Cardiac fibroblast (primary cell): ENCODE results near the gene SMYD3.

Experiments used
- DNase-seq, 2 donors: peaks; one replicate each; pipeline versions ENCODE4 v3.0.0 to v3.0.0-alpha.2; 2010; ENCODE audit warnings: low read depth in 2 of 2
- H3K4me3 ChIP-seq, 2 donors: replicated peaks in 1 of 2; 1 replicate in 1 of 2; 2 replicates in 1 of 2; pipeline ENCODE4 v1.5.1; 2011; ENCODE audit warnings: low read depth in 2 of 2, low read length in 2 of 2, mild to moderate bottlenecking in 2 of 2, moderate library complexity in 1 of 2
- CTCF ChIP-seq: IDR thresholded peaks from one replicate; pipeline ENCODE4 v1.5.1; 2011; ENCODE audit warnings: low read depth, mild to moderate bottlenecking, low read length, inconsistent platforms

SMYD3 gene

GRCh38 chr1:246108278-246108925 is 398.7 kb downstream of the SMYD3 start:
- no peak overlapping the region for H3K4me3 ChIP-seq
- no peak for TF ChIP-seq CTCF
- DNase-seq, result no peak

GRCh38 chr1:246107516-246108277 is 399.4 kb downstream of the SMYD3 start:
- no peak for TF ChIP-seq CTCF
- peak; percentile 16 to 42 for DNase-seq
- no peak overlapping the region for H3K4me3 ChIP-seq

GRCh38 chr1:246106342-246106763 is 400.7 kb downstream of the SMYD3 start:
- no peak for DNase-seq
- no peak overlapping the region for H3K4me3 ChIP-seq
- TF ChIP-seq CTCF, result no peak

GRCh38 chr1:246104927-246105326 is 402.2 kb downstream of the SMYD3 start:
- no peak for DNase-seq
- H3K4me3 ChIP-seq, result no peak overlapping the region
- no peak for TF ChIP-seq CTCF

- no peak for DNase-seq
- no peak overlapping the region for H3K4me3 ChIP-seq
- no peak for TF ChIP-seq CTCF
These were observed 407.5 kb downstream of the SMYD3 start for GRCh38 chr1:246099570-246099969.

GRCh38 chr1:246096356-246096755 is 410.7 kb downstream of the SMYD3 start:
- no peak for DNase-seq
- no peak for TF ChIP-seq CTCF
- no peak overlapping the region for H3K4me3 ChIP-seq
